SU-DHL-6 (cell line): ENCODE data around the gene AGFG2.

Experiments used
- CTCF ChIP-seq: fragments of 200-600 bp; sonication (generic); IDR thresholded peaks from one replicate; pipeline ENCODE4 v1.5.1; 2017; ENCODE audit warnings: antibody characterized with exemption, mild to moderate bottlenecking, low read length, moderate library complexity; ENCODE audit not compliant: insufficient read depth, poor library complexity, severe bottlenecking
- EZH2phosphoT487 ChIP-seq: fragments of 200-600 bp; sonication (generic), shearing (Covaris generic); conservative IDR thresholded peaks from 2 replicates; pipeline ENCODE4 v1.6.1; 2018; ENCODE audit warnings: mild to moderate bottlenecking, antibody characterized with exemption, low read length, moderate library complexity, mixed read lengths

DNA sequence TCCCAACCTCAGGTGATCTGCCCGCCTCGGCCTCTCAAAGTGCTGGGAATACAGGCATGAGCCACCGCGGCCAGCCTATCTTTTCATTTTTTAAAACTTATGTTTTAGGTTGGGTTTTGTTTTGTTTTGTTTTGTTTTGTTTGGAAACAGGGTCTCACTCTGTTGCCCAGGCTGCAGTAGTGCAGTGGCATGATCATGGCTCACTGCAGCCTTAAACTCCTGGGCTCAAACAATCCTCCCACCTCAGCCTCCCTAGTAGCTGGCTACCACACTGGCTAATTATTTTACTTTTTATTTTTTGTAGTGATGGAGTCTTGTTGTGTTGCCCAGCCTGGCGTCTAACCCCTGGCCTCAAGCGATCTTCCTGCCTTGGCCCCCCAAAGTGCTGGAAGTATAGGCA is 19.4 kb upstream of the AGFG2 start:
- TF ChIP-seq CTCF (no peak), EZH2phosphoT487 (no peak)
